ENCODE data around the gene FAF1.
"Not testable (repeated sequence)": the region's sequence is repeated elsewhere in the genome, so short reads cannot be mapped to it uniquely, and the experiment has no call there.

Gene FAF1

DNA sequence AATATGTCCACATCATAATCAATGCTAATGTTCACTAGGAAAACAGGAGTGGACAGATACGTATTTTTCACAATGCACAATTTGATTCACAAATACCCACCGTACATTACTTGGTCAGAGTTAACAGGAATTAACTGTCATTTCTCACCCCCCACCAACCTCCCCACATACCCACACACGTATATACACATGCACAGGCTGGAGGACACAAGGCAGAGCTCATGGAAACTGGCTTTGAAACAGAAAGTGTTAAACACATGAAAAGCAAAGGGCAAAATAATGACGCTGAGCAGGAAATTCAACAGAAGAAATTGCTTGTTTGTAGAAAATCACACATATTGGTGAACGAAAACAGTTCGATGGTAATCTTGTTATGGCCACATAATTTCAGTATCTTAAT, 348.4 kb downstream of the FAF1 start:
- no peak for DNase-seq

DNA sequence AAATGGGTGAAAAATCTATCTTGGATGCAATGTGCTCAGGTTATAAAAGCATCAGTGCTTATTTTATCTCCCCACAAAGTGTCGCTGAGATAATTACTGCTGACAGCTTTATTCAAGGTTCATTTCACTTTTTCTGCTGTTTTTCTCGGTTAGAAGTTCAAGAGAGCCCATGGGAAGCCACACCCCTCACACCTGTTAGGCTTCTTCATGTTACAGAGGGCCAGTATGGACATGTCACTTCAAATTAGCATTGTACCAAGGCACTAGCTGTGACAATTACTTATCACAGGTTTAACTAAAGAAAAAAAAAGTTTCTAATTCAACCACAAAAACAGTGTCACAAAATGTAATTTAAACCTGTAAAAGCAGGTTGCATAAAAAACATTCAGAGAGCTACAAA, 349.5 kb downstream of the FAF1 start:
- no peak for DNase-seq

DNA sequence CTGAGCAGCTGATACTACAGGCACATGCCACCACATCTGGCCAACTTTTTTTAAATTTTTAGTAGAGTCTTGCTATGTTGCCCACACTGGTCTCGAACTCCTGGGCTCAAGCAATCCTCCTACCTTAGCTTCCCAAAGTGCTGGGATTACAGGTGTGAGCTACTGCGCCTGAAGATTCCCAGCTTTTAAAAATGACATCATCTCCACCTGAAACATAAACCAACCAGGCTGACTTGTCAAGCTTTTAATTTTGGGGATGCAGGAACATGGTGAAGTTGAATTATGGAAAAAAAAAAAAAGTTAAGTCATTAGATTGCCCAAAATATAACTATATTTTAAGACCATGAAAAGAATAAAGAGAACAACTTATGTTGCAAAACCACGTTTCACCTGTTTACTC, 350.6 kb downstream of the FAF1 start:
- DNase-seq: no peak

DNA sequence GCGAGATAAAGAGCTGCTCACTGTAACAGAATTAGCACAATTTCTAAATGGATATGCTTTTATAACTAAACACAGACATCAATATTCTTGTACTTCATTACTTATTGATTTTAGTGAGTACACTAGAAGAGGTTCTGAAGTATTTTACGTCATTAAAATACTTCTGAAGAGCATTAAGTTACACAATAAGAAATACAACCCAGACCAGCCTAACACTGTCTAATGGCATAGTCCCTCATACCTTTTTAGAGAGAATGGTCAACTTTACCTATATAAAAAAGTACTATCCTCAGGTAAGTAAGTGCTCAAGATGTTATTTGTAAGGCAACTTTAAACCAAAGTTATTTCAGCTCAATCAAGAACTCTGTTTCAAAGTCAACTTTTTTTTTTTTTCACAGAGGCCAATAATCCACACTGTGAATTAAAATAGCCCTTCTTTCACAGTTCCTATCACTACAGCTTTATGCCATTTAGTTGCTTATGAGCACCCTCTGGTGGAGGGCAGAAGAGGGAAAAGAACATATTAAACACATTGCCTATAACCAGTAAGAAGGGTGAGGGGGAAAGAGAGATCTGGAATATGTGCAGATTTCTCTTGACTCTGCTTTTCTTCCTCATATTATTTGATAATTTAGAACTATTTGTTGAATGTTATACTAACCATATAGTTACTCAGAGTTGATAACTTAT, 354.7 kb downstream of the FAF1 start:
- peak; percentile 74 for DNase-seq

DNA sequence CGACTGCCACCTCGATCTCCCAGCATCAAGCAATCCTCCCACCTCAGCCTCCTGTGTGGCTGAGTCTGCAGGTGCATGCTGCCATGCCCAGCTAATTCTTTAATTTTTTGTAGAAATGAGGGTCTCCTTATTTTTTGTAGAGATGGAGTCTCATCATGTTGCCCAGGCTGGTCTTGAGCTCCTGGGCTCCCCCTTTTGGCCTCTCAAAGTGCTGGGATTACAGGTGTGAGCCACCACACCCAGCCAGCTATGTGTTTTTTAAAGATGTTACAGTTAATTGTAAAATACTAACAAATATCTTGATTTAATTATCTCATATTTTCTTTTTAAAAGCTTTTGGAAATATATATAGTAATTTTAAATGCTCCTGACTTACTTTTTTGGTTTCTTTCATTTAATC, 355.5 kb downstream of the FAF1 start:
- DNase-seq: no peak

DNA sequence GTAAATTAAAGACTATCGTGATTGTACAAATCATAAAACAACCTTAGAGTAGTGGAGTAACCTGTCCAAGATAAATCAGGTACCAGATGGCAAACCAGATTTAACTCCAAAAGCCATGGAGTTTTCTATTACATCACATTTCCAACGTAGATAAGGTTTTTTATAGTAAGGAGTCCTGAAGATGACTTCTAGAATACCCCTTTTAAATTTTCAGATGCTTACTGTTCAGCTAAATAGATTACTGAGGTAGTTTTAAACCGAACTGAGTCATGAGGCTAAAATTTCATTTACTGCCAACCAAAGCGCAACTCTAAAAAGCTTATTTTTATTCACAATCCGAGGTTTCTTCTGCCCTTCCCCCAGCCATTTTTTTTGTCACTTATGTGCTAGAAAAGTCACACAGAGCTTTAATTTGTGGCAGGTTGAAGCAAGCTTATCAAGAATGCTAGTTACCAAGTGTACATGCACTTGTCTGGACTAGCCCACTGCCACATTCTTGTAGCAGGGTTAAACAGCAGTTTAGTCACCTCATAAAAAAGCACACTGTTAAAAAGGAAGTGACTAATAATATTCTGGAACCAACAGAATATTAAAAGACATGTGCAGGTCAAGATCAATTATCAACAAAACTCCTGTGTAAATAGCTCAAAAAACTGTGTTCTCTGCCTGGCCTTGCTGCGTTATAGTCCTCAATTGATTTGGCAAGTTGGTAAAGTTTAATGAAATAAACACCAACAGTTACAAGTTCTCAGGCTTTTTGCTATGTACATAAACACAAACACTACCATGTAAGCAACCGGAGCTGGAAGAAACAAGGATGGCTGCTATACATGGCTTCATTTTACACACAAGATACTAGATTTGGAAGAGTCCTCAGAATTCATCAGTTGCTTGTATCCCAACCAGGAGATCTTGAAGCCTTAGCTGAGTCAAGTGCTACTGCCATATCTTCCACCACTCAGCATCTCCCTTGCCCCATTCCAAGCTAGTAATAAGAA, 356.5 kb downstream of the FAF1 start:
- no peak for DNase-seq

DNA sequence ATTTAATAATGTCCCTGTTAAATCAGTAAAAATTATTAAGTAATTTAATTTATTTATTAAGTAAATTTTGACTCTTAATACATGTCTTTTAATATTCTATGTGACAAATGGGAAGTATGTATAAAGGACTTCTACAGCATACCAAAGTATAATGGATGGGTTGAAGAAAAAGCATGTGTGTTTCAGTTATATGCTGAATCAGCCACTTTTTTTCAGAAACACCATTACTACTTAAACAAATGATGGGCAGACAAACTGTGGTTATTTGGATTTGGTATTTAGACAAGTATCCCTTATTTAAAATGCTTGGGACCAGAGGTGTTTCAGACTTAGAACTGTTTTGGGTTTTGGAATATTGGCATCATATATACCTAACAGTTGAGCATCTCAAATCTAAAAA, 360.5 kb downstream of the FAF1 start:
- DNase-seq: no peak

DNA sequence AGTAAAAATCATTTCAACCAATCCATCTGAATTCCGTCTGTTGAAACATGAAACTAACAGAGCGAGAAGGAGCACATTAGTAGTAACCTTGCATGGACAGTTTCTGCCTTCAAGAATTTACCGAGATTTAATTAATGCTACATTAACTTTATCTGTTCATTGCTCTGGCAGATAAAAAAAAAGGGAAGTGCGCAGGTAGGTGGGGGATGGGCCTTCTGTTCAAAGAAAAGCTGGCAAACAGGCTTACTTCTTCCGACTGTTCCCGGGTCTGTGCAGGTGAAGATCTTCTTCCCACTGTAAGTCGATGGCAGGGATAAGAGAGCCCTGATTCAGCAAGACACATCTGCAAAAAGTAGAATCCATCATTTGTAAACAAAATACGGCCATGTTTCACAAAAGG, 364.2 kb downstream of the FAF1 start:
- no peak for DNase-seq

DNA sequence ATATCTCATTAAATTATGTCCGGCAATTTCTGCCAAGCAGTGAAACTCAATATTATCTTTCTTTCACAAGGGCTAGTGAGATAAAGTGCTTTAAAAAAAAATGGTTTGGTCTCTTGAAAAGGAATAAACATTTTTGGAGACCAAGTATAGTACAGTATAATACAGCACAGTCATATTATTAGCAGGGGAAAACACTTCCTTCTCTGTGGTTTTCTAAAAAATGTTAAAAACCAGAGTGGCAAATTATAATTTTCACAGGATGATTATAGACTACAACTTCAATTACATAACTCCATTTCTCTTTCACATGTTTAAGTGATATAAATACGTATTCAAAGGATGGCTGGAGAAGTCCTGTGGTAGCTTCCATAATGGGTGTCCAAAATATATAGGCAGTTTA, 366.6 kb downstream of the FAF1 start:
- no peak for DNase-seq

DNA sequence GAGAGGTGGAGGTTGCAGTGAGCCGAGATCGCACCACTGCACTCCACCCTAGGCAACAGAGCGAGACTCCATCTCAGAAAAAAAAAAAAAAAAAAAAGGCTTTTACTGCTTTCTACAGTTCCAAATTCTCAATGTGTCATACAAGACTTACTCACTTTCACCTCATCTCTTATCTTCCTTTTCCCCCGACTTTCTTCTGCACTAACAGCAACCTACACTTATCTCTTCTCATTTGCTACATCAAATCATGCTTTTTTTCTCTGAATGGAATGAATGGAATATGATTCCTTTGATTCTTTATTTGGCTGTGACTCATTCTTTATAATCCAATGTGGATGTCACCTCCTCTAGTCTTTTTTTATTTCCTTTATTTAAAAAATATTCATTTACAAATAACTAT, 368.5 kb downstream of the FAF1 start:
- no peak for DNase-seq

DNA sequence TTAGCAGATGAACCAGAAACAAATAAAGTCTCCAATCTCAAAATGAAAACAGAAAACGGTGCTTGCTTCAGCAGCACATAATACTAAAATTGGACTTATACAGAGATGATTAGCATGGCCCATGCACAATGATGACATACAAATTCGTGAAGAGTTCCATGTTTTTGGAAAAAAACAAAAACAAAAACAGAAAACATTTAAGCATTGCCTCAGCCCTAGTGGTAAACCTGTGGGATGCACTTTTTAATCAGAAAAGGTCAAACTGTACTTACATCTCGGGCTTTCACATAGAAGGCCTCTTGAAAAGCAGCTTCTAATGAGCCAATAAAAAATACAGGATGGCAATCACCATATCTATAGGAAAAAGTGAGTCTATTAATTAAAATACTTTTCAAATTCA, 377.7 kb downstream of the FAF1 start:
- DNase-seq: no peak

DNA sequence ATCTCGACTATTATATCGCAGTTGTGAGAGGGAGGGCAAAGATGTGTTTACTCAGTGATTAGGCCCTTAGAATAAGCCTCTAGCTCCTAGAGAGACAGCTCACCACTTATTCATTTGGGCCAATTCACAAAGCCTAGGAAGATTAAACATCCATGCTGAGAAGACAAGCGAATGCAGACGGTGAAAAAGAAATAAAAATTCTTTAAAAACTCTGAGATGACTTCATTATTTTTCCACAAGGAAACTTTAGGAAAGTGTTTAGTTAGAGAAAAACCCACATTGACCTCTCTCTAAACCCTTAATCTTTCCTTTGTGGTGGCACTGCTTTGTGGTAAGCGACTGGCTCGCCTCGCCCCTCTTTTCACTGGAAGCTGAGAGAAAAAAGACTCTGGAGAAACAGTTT, 390.0 kb downstream of the FAF1 start:
- DNase-seq: no peak

DNA sequence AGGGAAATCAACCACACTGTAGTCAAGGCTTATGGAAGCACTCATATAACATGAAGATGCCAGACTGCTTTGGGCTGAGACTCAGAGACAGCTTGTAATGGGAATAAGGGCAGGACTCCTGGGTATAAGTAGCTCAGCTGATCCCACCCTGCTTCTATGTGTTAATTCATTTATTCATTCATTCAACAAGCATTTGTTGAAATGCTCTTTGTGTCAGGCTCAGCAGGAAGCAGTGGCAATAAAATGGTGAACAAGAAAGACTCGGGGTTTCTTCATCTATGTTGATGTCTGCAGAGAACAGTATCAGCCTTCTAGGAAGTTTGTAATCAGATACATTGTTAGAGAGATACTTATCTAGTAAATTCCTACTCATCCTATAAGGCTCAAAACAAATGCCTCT, 391.3 kb downstream of the FAF1 start:
- no peak for DNase-seq

DNA sequence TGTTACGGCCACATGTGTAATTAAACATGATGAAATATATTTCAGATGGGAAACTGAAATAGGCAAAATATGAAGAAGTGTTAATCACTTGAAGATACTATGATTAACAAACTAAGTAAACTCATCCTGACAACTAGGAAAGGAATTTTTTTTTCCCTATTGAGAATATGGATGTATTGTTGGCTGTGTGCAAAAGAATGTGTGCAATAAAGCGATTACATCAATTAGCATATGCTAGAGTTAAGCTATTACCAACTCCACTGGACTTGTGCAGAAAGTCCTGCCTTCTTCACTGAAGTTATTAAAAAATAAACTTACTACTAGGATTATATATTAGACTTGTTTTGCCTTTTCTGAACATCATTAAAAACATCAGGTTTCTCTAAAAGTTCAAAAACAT, 393.7 kb downstream of the FAF1 start:
- no peak for DNase-seq

DNA sequence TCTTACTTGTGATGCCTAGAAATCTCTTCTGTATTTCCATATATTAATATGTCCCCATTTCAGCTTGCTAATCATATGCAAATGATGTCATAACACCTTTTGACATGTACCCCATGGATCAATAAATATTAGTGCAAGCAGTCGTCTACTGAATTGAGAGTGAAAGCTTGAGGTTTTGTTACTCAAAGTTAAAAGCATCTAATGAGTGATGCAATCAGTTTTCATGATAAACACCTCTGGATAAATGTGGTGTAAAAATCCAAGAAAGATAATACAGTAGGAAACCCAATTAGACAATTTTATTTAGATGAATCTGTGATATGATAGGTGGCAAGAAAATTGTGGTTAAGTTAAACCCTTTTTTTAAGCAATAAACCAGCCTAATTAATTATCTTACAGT, 395.6 kb downstream of the FAF1 start:
- no peak for DNase-seq

DNA sequence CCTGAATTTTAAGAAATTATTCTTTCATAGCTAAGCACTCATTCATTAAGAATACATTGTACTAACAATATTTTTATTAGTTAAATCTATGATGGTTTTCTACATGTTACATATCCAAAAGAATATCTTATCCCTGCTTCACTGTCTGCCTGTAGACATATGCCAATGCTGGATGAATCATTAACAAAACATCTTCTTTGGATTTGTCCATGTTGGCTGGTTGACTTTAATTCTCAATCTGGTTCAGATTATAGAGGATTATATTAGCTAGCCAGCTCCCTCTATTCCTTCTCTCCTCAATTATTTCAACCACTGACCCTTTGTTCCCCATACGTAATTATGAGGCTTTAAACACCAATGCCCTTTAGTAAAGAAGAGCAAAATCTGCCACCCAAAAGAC, 398.0 kb downstream of the FAF1 start:
- DNase-seq: no peak

DNA sequence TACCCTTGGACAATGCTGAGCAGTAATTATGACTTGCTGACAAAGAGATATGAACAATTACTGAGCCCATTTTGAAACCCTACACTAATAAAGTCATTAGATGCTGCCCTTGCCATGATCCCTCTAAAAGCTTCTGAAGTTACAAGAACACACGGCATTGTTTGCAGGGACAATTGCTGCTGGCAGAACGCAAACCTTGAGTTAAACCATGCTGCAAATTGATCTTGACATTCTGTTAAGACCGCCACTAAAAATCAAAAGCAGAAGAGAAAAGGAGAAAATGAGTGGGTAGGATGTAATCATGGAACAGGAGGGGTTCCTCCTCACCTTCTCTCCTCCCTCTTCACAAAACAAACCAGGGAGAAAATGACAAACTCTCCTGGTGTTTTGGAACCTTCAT, 400.6 kb downstream of the FAF1 start:
- DNase-seq: no peak

DNA sequence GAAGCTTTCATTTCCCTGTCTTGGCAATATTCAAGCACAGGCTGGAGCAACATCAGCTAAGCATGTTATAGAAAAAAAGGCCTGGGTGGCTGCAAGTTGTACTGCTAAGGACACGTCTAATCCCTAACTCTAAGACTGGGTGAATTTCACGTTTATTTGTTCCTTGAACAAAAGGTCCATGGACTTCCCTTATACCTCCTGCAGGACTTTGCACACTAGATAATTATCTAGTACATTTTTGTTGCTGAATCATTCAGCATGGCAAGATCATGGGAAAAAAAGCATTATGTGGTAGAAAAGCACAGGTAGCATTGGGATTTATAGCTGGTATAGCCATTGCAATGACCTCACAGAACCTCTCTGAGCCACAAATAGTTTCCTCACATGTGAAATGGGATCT, 406.1 kb downstream of the FAF1 start:
- no peak for DNase-seq

DNA sequence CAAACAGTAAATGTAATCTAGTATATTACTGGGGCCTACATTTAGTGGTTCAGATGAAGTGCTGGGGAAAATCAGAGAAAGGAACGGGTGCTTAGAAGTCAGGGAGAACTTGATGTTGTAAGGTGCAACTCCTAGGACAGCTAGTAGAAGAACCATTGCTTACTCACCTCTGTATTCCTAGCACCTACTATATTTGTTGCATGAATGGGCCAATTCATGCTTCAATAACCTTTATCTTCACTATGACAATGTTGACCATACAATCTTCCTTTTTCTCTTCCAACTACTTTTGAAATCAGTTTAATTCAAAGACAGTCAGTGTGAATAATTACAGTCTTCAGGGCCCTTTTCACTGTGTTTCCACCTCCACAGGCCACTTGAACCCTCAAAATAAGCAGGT, 411.8 kb downstream of the FAF1 start:
- no peak for DNase-seq

DNA sequence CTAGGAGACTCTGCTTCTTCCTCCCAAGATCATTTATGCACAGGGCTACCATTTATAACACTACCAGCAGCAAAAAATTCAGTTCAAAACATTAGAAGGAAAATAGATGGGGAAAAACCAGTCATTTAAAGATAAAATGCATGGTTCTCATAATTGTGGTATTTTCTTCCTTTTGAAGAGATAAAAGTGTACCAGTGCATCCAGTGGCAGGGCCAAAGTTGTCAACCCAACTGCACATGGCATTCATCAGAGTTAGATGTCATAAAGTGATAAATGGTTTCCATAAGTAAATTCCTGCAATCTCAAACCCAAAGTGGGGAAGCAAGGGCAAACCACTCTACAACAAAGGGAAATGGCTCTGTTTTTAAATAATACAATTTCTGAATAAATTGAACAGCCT, 417.7 kb downstream of the FAF1 start:
- no peak for DNase-seq

DNA sequence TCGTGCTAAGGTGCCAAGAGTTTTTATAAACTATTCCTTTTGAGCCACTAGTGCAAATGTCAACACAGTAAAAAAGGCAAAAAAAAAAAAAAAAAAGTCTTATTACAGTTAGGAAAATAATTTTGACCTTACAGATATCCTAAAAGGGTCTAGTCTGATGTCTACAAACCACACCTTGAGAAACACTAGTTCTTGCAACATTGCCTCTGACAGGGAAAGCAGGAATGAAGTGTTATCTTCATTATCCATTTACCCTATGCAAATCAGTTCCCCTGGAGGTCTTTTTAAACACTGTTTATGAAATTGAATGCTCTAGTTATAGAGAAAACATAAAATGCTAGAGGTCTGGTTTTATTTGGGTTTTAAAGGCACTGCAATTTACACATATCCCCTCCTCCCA, 421.6 kb downstream of the FAF1 start:
- DNase-seq: no peak

DNA sequence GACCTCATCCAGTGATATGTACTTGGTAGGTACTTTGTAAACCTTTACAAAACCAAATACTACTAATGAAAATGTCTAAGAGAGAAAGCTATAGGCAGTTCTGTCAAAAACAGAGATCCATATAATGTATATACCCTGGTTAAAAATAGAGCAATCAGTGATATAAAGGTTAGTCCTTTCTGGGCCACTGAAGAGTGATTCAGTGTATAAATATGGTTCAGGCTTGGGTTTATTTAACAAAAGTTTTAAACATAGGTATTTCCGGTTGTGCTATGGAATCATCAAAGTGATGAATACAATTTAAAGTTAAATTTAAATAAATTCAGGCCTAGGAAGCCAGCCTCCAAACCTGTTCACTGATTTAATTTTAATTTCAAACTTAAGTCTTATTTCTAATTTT, 428.5 kb downstream of the FAF1 start:
- no peak for DNase-seq

DNA sequence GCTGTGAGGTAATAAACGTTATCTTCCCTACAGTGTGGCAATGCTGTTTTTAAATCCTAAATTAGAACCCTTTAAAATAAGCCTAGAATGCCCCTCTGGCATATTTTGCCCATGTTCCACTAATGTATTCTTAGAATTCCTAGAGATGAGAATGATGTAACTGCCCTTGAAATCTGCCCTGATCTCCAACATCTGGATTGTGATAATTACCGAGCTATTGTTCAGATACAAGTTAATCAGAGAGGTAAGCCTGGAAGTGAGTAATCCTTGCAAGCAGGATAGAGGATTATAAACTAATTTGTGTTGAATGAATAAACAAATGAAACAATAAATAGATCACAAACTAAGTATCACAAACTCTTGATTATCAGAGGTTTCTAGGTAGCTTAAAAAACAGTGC, 429.0 kb downstream of the FAF1 start:
- DNase-seq: no peak

DNA sequence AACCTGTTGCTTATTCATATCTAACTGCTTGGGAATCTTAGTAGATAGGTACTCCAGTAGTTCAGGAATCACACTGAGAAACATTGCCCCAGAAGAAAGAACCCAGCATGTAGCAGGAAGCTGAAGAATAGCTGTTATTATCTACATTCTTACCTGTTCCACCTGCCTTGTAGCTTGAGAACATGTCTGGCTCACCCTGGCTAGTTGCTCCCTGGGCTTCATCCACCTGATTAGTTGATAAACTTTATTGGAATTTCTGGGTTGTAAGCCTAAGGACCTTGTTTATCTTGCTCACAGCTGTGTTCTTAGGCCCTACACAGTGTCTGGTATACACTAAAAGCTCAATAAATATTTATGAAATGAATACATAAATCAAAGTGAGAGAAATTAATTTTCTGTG, 430.6 kb downstream of the FAF1 start:
- no peak for DNase-seq

DNA sequence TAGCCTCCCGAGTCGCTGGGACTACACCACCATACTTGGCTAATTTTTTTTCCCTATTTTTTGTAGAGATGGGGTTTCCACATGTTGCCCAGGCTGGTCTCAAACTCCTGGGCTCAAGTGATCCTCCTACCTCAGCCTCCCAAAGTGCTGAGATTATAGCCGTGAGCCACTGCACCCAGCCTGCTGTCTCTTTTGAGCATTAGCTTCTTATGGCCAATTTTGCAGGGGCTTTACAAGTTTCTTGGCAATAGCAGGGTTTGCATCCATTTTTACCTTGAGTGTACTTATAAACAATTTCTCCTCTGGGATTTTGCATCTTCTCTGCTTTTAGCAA, 432.1 kb downstream of the FAF1 start:
- DNase-seq: not testable (repeated sequence)

Measured in hematopoietic multipotent progenitor cell treated with erythropoietin and hydrocortisone succinate and interleukin-3 and kit ligand, for 6 days (in vitro differentiated cells).